ACC112 (cell line): ENCODE measurements around the gene NTSR1.

ENCODE experiments used
- H2AFZ ChIP-seq: fragments of 200-600 bp; sonication (generic); one replicate; pipeline ENCODE4 v1.6.0; 2017; ENCODE audit warnings: antibody characterized with exemption, low read length; ENCODE audit not compliant: unreplicated experiment
- H3K27ac ChIP-seq: fragments of 200-600 bp; sonication (generic); 2 replicates; pipeline ENCODE4 v1.5.1; 2014; ENCODE audit warnings: low read depth, mild to moderate bottlenecking, antibody characterized with exemption, low read length, moderate library complexity
- H3K27me3 ChIP-seq: fragments of 200-600 bp; sonication (generic); 2 replicates; pipeline ENCODE4 v1.6.1; 2014; ENCODE audit warnings: mild to moderate bottlenecking, antibody characterized with exemption, low read length, moderate library complexity, mixed read lengths; ENCODE audit not compliant: insufficient read depth
- H3K36me3 ChIP-seq: fragments of 200-600 bp; sonication (generic); 2 replicates; pipeline ENCODE4 v1.6.1; 2016; ENCODE audit warnings: mild to moderate bottlenecking, antibody characterized with exemption, low read length, moderate library complexity, mixed read lengths; ENCODE audit not compliant: insufficient read depth
- H3K4me1 ChIP-seq: fragments of 200-600 bp; sonication (generic); one replicate; pipeline ENCODE4 v1.6.1; 2016; ENCODE audit warnings: low read length, mixed read lengths; ENCODE audit not compliant: insufficient read depth, unreplicated experiment, control insufficient read depth
- H3K4me3 ChIP-seq: fragments of 200-600 bp; sonication (generic); 2 replicates; pipeline ENCODE4 v1.5.1; 2014; ENCODE audit warnings: mild to moderate bottlenecking, low read depth, low read length
- H3K79me2 ChIP-seq: fragments of 200-600 bp; sonication (generic); one replicate; pipeline ENCODE4 v1.6.0; 2016; ENCODE audit warnings: low read length; ENCODE audit not compliant: control insufficient read depth, unreplicated experiment, insufficient read depth

The NTSR1 gene

DNA sequence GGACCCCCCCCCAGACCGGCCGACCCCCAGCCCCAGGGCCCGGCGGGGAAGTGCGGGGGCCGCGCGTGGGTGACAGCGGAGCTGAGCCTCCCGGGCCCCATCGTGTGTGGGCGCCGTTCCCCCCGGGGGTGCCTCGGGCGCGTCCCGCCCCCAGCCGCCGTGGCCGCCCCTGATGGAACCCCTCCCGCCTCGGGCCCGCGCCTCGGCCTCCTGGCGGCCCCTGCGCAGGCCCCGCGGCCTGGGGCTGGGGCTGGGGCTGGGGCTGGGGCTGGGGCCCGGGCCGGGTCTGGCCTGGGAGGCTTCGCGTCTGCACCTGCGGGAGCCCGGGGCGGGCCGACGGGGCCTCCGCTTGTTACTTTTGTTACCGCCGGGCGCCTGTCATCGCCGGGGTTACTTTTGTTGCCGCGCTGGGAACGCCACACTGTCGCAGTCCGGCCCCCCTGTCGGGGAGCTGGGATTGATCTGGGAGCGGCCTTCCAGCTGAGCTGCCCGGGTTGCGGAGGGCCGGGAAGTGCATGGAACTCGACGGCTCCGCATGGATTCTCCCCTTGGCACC is 96.6 kb downstream of the NTSR1 start:
- Histone ChIP-seq H3K36me3 (peaks cover 9% of the 10 kb centered on the region; the same call in 1 of the 2 replicates), H2AFZ (no peak overlapping the region)

GRCh38 chr20:62805711-62806382 is 97.2 kb downstream of the NTSR1 start:
- peaks cover 36% of the 10 kb centered on the region for H3K79me2 ChIP-seq
- peaks cover 11% of the 10 kb centered on the region for H3K4me1 ChIP-seq
- H2AFZ ChIP-seq = no peak overlapping the region
- peak overlapping the region; percentile 98 for H3K4me3 ChIP-seq
- peaks cover 16% of the 10 kb centered on the region; the same call in 1 of the 2 replicates for H3K36me3 ChIP-seq
- peak overlapping the region; percentile 10; the same call in 1 of the 2 replicates for H3K27ac ChIP-seq
- H3K27me3 ChIP-seq = no peaks in the 10 kb centered on the region

More for the DNA sequence above, 96.6 kb downstream of the NTSR1 start:
- peak overlapping the region; percentile 98 for H3K4me3 ChIP-seq
- H3K27ac ChIP-seq = peak overlapping the region; percentile 55
- H3K79me2 ChIP-seq = peaks cover 36% of the 10 kb centered on the region
- no peaks in the 10 kb centered on the region for H3K27me3 ChIP-seq
- H3K4me1 ChIP-seq = peaks cover 11% of the 10 kb centered on the region

DNA sequence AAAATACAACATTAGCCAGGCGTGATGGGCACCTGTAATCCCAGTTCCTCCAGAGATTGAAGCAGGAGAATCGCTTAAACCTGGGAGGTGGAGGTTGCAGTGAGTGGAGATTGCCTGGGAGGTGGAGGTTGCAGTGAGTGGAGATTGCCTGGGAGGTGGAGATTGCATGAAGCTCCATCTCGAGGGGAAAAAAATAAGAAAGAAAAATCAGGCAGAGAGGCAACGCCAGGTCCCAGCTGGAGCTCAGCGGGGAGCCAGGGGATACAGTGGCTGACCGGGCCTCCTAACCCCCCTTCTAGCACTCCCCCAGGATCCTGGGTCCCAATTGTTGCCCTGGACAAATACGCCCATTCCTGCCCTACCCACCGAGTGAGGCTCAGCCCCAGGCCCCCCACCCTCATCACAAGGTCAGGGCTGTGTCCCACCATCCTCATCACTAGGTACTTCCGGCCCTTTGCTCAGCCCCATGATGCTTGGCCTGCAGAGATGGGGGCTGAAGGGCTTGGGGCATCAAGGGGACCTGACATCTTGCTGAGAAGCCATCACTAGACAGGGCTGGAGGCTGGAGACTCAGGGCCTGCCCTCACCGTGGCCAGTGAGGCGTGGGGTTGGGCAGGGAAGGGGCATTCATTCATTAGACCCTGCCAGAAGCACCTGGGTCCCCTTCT is 97.9 kb downstream of the NTSR1 start:
- H3K4me1 ChIP-seq = peaks cover 11% of the 10 kb centered on the region

DNA sequence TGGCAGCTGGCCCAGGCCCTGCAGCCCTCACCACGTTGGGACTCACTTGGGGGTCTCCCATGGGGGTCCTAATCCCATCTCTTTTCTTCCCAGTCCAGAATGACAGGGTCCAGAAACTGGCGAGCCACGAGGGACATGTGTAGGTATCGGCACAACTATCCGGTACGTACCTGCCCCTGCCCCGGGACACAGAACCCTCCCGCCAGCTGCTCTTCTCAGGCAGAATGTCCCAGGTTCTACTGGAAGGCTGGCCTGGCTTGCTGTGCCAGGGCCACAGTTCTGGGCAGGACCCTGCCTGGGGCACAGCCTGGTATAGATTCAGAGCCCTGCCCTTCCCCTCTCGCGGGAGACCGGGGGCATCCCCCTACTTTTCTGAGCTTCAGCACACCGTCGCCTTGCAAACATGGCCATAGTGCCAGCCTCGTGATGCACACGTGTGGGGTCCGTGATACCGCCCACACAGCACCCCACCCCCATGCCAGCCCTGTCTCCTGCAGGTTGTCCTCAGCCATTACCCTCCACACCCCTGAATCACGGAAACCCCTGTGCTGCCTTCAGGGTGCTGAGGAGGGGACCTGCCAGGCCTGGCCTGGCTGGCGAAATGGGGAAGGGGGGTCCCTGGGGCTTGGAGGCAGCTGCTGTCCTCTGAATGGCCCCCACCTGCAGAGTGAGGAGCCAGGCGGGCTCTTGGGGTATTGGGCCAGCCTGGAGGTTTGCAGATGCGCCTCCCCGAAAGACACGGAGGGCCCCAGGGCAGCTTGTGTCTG is 99.0 kb downstream of the NTSR1 start:
- no peaks in the 10 kb centered on the region for H3K27me3 ChIP-seq
- H3K4me1 ChIP-seq = peaks cover 11% of the 10 kb centered on the region
- no peak overlapping the region for H3K27ac ChIP-seq
- H3K79me2 ChIP-seq = peaks cover 36% of the 10 kb centered on the region
- H3K36me3 ChIP-seq = peaks cover 16% of the 10 kb centered on the region; the same call in 1 of the 2 replicates
- H3K4me3 ChIP-seq = no peak overlapping the region
- H2AFZ ChIP-seq = no peak overlapping the region

More for the DNA sequence above, 97.9 kb downstream of the NTSR1 start:
- Histone ChIP-seq H3K79me2 (peaks cover 36% of the 10 kb centered on the region), H2AFZ (no peak overlapping the region), H3K4me3 (peak overlapping the region; percentile 98), H3K36me3 (peaks cover 16% of the 10 kb centered on the region; the same call in 1 of the 2 replicates), H3K27me3 (no peaks in the 10 kb centered on the region), H3K27ac (no peak overlapping the region)

GRCh38 chr20:62808211-62808865 is 99.7 kb downstream of the NTSR1 start:
- H2AFZ ChIP-seq = no peak overlapping the region
- no peaks in the 10 kb centered on the region for H3K27me3 ChIP-seq
- H3K79me2 ChIP-seq = peaks cover 36% of the 10 kb centered on the region
- peaks cover 11% of the 10 kb centered on the region for H3K4me1 ChIP-seq
- H3K4me3 ChIP-seq = no peak overlapping the region
- peaks cover 16% of the 10 kb centered on the region; the same call in 1 of the 2 replicates for H3K36me3 ChIP-seq
- no peak overlapping the region for H3K27ac ChIP-seq

GRCh38 chr20:62809530-62810428 is 101.1 kb downstream of the NTSR1 start:
- Histone ChIP-seq H3K4me1 (peaks cover 11% of the 10 kb centered on the region), H3K27me3 (no peaks in the 10 kb centered on the region), H2AFZ (no peak overlapping the region), H3K36me3 (peaks cover 16% of the 10 kb centered on the region; the same call in 1 of the 2 replicates), H3K27ac (no peak overlapping the region), H3K79me2 (peaks cover 34% of the 10 kb centered on the region), H3K4me3 (no peak overlapping the region)

GRCh38 chr20:62811320-62811719 is 102.7 kb downstream of the NTSR1 start:
- Histone ChIP-seq H3K79me2 (peaks cover 21% of the 10 kb centered on the region), H3K36me3 (peaks cover 16% of the 10 kb centered on the region; the same call in 1 of the 2 replicates), H3K27me3 (peaks cover 9% of the 10 kb centered on the region), H3K4me1 (peaks cover 25% of the 10 kb centered on the region), H3K4me3 (no peak overlapping the region), H3K27ac (no peak overlapping the region), H2AFZ (no peak overlapping the region)

- no peak overlapping the region for H3K27ac ChIP-seq
- peaks cover 13% of the 10 kb centered on the region for H3K27me3 ChIP-seq
- H3K4me3 ChIP-seq = no peak overlapping the region
- H2AFZ ChIP-seq = no peak overlapping the region
- H3K4me1 ChIP-seq = peaks cover 24% of the 10 kb centered on the region
- peaks cover 17% of the 10 kb centered on the region for H3K79me2 ChIP-seq
- H3K36me3 ChIP-seq = peaks cover 16% of the 10 kb centered on the region; the same call in 1 of the 2 replicates
These were observed 103.1 kb downstream of the NTSR1 start for GRCh38 chr20:62811720-62812119.
